Ramos (cell line): ENCODE results near the gene FGFR3.

ENCODE experiments used
- in situ Hi-C: fragments of 300-500 bp; cut with MboI; formaldehyde crosslinking; loops from one replicate; pipeline ENCODE4 v1.14.3; 2022; ENCODE audit warnings: low sequenced_read_pairs; ENCODE audit not compliant: unreplicated experiment

FGFR3 gene

GRCh38 chr4:1808851-1809753, 16.0 kb downstream of the FGFR3 start:
- in situ Hi-C loops, result no loop called here

- in situ Hi-C loops, result no loop called here
Measured at GRCh38 chr4:1809754-1810502, 16.8 kb downstream of the FGFR3 start.

- in situ Hi-C loops, result no loop called here
Measured at GRCh38 chr4:1810765-1811164, 17.7 kb downstream of the FGFR3 start.

GRCh38 chr4:1812720-1813119, 19.6 kb downstream of the FGFR3 start:
- in situ Hi-C loops, result no loop called here

GRCh38 chr4:1813231-1813630, 20.1 kb downstream of the FGFR3 start:
- in situ Hi-C loops, result no loop called here

DNA sequence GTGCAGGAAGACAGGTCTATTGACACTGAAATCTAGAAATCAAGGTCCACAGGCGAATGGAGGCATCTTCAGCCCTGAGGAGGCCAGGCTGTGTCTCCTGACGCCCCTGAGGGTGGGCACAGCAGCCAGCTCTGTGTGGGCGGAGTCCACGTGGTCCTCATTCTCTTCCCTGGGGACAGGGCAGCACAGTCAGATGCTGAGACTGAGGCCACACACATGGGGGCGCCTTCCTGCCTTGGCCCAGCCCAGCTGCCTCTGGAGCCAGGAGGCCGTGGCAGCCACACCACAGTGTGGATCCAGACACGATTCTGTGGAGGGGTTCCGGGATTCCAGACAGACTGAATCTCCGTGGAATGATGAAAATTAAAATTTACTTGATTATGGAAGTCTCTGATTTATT, 20.8 kb downstream of the FGFR3 start:
- in situ Hi-C loops, result no loop called here

GRCh38 chr4:1814453-1814852, 21.4 kb downstream of the FGFR3 start:
- in situ Hi-C loops, result no loop called here

DNA sequence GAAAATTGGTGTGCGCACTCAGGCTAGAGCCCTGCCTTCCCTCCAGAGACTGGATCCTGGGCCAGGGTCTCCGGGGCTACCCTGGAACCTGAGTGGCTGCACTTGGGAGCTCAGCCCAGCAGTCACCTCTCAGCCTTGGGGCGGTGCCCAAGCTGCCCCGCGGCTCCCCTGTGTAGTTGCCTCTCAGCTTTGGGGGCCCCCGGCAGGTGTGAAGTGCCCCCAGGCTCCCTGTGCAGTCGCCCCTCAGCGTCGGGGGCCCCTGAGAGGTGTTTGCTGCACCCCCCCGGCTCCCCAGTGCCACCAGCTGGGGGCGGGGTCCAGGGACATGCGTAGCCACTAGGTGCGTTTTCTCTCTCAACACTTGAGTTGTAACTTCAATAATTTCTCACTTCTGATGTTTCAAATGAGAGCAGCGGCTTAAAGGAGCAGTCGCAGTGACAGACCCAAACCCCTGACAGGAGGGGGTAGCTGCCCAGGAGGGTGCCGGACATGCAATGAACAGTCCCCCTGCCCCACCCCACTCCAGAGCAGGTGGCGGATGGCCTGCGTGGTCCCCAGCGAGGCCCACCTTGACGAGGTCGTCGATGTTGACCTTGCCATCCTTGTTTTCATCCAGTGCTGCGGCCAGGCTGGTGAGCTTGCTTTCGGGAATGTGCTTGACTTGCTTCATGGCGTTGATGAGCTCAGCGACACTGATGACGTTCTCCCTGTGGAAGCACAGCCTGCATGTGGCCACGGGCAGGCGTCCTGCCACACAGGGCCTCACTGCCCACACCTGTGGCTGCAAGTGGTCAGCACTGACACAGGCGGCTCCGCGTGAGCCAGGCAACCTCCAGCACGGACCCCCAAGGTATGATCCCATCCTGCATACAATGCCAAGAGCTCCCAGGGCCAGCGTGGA, 22.3 kb downstream of the FGFR3 start:
- in situ Hi-C loops, result loop anchor here (5.0 kb wide), 1 partner anchor 73 kb away; no protein-coding TSS in a partner anchor

DNA sequence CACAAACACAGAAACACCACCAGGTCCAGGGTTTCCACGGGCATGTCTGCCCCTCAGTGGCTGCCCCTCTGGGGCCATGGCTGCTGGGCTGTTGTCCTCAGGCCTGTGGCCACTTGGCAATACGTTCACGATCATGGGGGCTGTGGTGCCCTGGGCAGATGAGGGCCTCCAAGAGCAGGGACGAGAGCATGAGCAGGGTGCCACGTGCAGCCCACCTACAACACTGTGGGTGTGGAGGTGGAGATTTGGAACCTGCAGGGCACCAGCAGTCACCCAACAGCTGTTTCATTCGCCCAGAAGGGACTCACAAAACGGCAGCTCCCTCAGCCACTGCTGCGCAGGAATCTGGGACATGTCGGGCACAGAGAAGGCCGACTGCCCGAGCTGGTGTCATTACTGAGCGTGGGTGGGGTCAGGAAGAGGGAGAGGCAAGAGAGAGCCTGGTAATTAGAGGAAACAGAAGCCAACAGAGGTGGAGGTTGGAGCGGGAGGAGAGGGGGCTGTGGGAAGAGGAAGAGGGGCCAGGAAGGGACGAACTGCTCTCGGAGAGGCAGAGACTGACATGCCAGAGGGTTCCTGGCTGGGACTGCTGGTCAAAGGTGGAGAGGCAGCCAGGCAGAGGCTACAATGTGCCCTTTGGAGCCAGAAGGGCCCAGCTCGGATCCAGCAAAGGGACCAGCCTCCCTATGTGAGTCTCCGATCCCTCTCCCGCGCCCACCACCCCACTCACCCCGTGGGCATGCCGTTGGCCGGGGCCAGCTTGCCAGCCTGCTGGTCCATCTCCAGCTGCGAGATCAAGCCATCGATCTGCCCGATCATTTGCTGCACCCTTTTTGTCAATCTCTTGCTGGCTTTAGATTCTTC, 23.1 kb downstream of the FGFR3 start:
- in situ Hi-C loops, result loop anchor here (5.0 kb wide), 1 partner anchor 74 kb away; no protein-coding TSS in a partner anchor

- in situ Hi-C loops, result loop anchor here (5.0 kb wide), 1 partner anchor 77 kb away; no protein-coding TSS in a partner anchor
Measured at GRCh38 chr4:1819284-1819683, 26.2 kb downstream of the FGFR3 start.

GRCh38 chr4:1819816-1820215, 26.7 kb downstream of the FGFR3 start:
- in situ Hi-C loops, result loop anchor here (5.0 kb wide), 1 partner anchor 78 kb away; no protein-coding TSS in a partner anchor

DNA sequence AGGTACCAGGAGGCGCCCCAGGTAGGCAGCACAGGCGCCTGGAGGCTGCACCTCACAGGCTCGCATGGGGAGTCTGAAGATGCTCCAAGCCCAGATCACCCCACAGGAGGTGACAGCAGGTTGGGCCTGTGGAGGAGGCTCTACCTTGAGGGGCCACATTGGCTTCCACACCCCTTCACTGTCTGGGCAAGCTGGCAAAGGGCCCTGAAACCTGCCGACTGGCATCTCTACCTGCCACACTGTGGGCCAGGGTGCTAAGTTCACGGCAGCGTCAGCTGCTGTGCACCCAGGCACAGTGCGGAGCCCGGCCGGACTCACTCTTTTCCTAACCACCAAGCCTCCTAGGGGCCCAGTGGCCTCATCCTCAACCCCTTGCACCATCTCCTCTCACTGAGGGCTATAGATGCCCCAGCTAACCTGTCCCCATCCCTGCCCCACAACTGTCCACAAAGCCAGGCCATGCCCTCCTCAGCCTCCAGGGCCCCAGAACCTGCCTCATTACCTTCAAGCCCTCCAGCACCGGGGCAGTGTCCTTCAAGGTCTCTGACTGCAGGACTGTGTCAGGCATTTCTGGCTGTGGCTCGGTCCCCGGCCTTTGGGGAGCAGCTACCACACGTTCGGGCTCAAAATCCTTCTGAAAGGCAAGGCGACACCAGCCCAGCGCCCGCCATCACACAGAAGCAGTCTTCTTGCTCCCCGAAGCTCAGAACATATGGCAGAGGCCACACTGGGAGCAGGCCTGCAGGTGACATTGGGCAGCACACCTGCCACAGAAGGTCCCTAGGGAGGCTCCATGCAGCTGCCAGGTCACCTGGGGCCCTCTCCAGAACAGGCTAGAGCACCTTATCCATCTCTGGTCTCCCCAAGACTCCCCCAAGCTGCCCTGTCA, 28.8 kb downstream of the FGFR3 start:
- in situ Hi-C loops, result no loop called here

- in situ Hi-C loops, result no loop called here
Measured at GRCh38 chr4:1822568-1823544, 29.8 kb downstream of the FGFR3 start.

DNA sequence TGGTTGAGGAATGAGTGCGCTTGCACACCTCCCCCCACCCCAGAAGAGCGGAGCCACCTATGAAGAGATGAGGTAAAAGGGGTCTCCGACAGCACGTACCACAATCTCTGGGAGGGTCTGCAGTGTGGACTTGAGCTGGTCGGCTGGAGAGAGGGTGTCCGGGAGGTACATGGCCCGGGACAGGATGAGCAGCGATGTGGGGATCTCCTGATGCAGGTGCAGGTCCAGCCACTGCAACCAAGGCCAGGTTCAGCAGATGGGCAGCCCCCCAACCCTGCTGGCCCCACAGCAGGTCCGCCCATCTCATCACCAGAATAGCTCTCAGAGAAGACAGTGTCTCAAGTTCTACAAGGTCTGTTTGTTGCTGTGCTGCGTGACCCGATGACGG, 30.4 kb downstream of the FGFR3 start:
- in situ Hi-C loops, result no loop called here

GRCh38 chr4:1824746-1825145, 31.7 kb downstream of the FGFR3 start:
- in situ Hi-C loops, result no loop called here

DNA sequence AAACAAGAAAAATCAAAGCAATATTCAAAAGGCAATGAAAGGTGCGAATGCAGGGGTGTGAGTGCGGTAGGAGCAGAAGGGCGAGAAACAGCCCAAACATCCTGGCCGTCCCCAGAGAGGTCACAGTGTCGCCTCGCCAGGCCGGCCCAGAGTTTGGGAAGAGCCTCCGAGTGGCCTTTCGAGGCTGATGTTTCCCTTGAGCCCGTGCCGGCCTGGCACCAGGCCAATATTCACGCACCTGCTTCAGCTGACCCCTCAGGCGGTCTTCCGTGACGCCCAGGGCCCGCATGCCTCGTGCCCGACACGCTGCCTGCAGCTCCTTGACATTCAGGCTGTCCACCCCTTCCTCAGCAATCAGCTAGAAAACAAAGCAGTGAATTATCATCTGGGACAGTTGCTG, 32.2 kb downstream of the FGFR3 start:
- in situ Hi-C loops, result no loop called here
